Measurements from ENCODE around the gene WDFY2.

DNA sequence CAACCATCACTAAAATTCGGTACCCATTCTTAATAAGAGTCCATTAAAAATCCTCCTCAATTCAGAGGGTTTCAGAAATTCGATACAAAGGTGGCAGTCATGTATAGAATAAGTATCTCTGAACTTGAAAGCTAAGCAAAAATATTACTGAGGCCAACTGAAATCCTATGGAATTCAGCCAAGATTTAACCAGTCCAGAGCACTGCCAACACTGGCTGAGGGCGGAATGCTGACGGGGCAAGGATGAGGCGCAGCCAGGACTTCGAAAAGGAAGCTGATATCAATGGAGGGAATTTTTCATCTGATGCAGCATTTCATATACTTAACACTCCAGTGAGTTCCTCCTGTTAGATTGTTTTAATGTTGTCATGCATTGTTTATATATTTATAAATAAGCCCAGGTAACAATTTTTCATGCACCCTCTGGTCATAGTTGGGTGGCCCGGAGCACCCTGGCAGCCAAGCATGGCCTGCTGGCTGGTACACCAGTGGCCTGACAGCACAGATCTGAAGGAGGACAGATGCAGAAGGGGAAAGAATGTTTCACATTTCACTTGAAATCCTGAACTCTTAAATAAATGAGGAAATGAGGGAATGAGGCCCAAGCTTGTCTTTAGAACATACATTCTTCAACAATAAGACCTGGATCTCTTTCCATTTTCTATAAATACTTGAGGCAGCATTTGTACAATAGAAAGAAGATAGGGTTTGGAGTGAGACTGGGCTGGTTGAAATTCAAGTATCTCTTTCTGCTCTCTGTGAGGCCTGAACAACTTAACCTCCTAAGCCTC is 41.5 kb downstream of the WDFY2 start:
- TF ChIP-seq EZH2 (IDR thresholded peaks at IDR 0.05; ENCODE audit: borderline replicate concordance, low read depth, low read length, severe bottlenecking) = no peak
- TF ChIP-seq, protein P1, sequence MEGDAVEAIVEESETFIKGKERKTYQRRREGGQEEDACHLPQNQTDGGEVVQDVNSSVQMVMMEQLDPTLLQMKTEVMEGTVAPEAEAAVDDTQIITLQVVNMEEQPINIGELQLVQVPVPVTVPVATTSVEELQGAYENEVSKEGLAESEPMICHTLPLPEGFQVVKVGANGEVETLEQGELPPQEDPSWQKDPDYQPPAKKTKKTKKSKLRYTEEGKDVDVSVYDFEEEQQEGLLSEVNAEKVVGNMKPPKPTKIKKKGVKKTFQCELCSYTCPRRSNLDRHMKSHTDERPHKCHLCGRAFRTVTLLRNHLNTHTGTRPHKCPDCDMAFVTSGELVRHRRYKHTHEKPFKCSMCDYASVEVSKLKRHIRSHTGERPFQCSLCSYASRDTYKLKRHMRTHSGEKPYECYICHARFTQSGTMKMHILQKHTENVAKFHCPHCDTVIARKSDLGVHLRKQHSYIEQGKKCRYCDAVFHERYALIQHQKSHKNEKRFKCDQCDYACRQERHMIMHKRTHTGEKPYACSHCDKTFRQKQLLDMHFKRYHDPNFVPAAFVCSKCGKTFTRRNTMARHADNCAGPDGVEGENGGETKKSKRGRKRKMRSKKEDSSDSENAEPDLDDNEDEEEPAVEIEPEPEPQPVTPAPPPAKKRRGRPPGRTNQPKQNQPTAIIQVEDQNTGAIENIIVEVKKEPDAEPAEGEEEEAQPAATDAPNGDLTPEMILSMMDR (IDR thresholded peaks at IDR 0.05; ENCODE audit: borderline replicate concordance, extremely low read depth, low read length, poor library complexity, severe bottlenecking) = no peak
